Lung (tissue), 12 donors: ENCODE results near the gene ADGRA3. TPM values are rescaled to one million over a fixed set of nuclear protein-coding genes. Genes with fewer than 3 reads are reported as not detected.

ENCODE experiments used
- ATAC-seq: fragments of 200-7000 bp; cut with Tn5 transposase; one replicate; pipeline ENCODE4 v1.9.1; 2020; ENCODE audit warnings: moderate number of reproducible peaks; ENCODE audit not compliant: insufficient read depth, low FRiP score
- DNase-seq, 3 donors: peaks; one replicate each; pipeline ENCODE4 v3.0.0-alpha.2; 2013 to 2017
- H3K27ac ChIP-seq, 2 donors: one replicate each; pipeline ENCODE4 v1.5.1; 2013; ENCODE audit warnings: mild to moderate bottlenecking in 2 of 2, moderate library complexity in 2 of 2, control low read depth in 1 of 2, inconsistent platforms in 1 of 2, low read depth in 1 of 2, low read length in 1 of 2
- H3K27me3 ChIP-seq, 3 donors: one replicate each; pipeline ENCODE4 v1.5.1; 2013; ENCODE audit warnings: low read length in 2 of 3; ENCODE audit not compliant: control insufficient read depth in 3 of 3, insufficient read depth in 3 of 3
- H3K36me3 ChIP-seq, 4 donors: one replicate each; pipeline ENCODE4 v1.5.1; 2013; ENCODE audit warnings: low read length in 4 of 4, mild to moderate bottlenecking in 1 of 4, moderate library complexity in 1 of 4; ENCODE audit not compliant: control insufficient read depth in 4 of 4, insufficient read depth in 4 of 4
- H3K4me1 ChIP-seq, 5 donors: one replicate each; pipeline ENCODE4 v1.5.1; 2013; ENCODE audit warnings: low read length in 5 of 5, mild to moderate bottlenecking in 2 of 5, moderate library complexity in 1 of 5; ENCODE audit not compliant: control insufficient read depth in 5 of 5, insufficient read depth in 5 of 5
- H3K4me3 ChIP-seq: one replicate; pipeline ENCODE4 v1.5.1; 2013; ENCODE audit warnings: mild to moderate bottlenecking, control low read depth, moderate library complexity
- H3K9ac ChIP-seq, 2 donors: one replicate each; pipeline ENCODE4 v1.5.1; 2013; ENCODE audit warnings: low read length in 2 of 2, control low read depth in 1 of 2; ENCODE audit not compliant: insufficient read depth in 1 of 2
- H3K9me3 ChIP-seq, 4 donors: one replicate each; pipeline ENCODE4 v1.5.1; 2013; ENCODE audit warnings: low read length in 3 of 4, mild to moderate bottlenecking in 1 of 4, moderate library complexity in 1 of 4; ENCODE audit not compliant: control insufficient read depth in 4 of 4, insufficient read depth in 3 of 4
- CTCF ChIP-seq: IDR thresholded peaks from 2 replicates; pipeline ENCODE4 v1.5.1; 2012; ENCODE audit warnings: mild to moderate bottlenecking; ENCODE audit errors: control extremely low read depth, extremely low read depth
- WGBS, 2 donors: extraction: QIAGEN DNeasy Blood & Tissue Kit; methylation state at CpG; one replicate each; pipeline ENCODE4 v1.1.7; 2013; 5-methylcytosine and 5-hydroxymethylcytosine counted together
- polyA plus RNA-seq, 2 donors: library from polyadenylated mRNA; stranded (reverse); fragments of 200-250 nt; gene quantifications; one replicate each; pipeline ENCODE4 v1.2.1, GENCODE V29; 2013
- total RNA-seq, 2 donors: library from RNA; depleted of rRNA in 1 of 2; stranded (reverse); fragments of >200 nt in 1 of 2; gene quantifications; one replicate each; pipeline ENCODE4 v1.2.1, GENCODE V29; 2014 to 2021
- donor health status: control.
- donor health status: control.
- donor health status: Bipolar disorder and iron deficiency.
- donor health status: healthy.
- donor health status: DM: yes; HTN: yes; CAD: no.

The ADGRA3 gene
- total and polyA plus RNA-seq, 4 donors: 6.6 to 62.8 (median 11.9) TPM

GRCh38 chr4:22407361-22407760, 108.5 kb downstream of the ADGRA3 start:
- no peak for TF ChIP-seq CTCF
- Histone ChIP-seq H3K4me1 (no peaks in the 10 kb centered on the region), H3K4me3 (no peak overlapping the region), H3K9me3 (no peaks in the 10 kb centered on the region), H3K36me3 (peaks cover 0 to 21% (median 5%) of the 10 kb centered on the region in 4 donors), H3K9ac (no peak overlapping the region), H3K27ac (no peak overlapping the region), H3K27me3 (no peaks in the 10 kb centered on the region)
- DNase-seq (no peak), ATAC-seq (no peak)

GRCh38 chr4:22398671-22399070, 117.2 kb downstream of the ADGRA3 start:
- no peaks in the 10 kb centered on the region for H3K27me3 ChIP-seq
- peaks cover 0 to 3% (median under 1%) of the 10 kb centered on the region in 4 donors for H3K9me3 ChIP-seq
- TF ChIP-seq CTCF: no peak
- ATAC-seq (no peak), DNase-seq (no peak)
- no peaks in the 10 kb centered on the region for H3K4me1 ChIP-seq
- 87 to 92% methylated on average over 4 of the region's 4 CpGs for WGBS, 2 donors
- H3K9ac ChIP-seq: no peak overlapping the region
- no peak overlapping the region for H3K27ac ChIP-seq
- H3K36me3 ChIP-seq: peaks cover 0 to 23% (median 9%) of the 10 kb centered on the region in 4 donors
- H3K4me3 ChIP-seq: no peak overlapping the region

DNA sequence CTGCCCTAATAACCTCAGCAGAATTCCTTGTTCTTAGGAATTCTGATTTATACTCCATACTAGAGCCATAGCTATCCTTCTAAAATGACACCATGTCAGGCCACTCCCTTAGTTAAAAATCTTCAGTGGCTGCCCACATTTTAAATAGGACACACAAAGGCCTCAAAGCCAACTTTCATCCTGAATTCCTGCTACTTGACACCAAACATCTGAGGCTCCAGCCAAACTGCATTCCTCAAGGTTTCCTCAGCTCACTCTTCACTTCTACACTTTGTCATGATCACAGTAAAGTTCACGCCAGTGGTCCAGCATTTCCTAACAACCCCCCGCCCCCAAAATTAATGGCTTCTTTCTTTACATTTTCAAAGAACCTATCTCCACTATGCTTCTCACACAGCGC, 124.3 kb downstream of the ADGRA3 start:
- WGBS, 2 donors: 82 to 86% methylated on average over 3 of the region's 3 CpGs

More for the DNA sequence above, 124.3 kb downstream of the ADGRA3 start:
- DNase-seq: peak in 2 of 3 donors; percentile 9 to 25
- Histone ChIP-seq H3K9me3 (no peaks in the 10 kb centered on the region), H3K27me3 (no peaks in the 10 kb centered on the region), H3K36me3 (peaks cover 4 to 18% (median 6%) of the 10 kb centered on the region in 4 donors), H3K27ac (no peak overlapping the region), H3K9ac (no peak overlapping the region), H3K4me3 (no peak overlapping the region), H3K4me1 (no peaks in the 10 kb centered on the region)
- no peak for TF ChIP-seq CTCF
- ATAC-seq: no peak
